Stimulated activated CD8-positive, alpha-beta memory T cell treated with anti-CD3 and anti-CD28 coated beads, Interleukin-7, amount 100 ng/mL, for 24 hours (primary cell): ENCODE data around the gene GRIA3.
"Not testable (repeated sequence)": the region's sequence is repeated elsewhere in the genome, so short reads cannot be mapped to it uniquely, and the experiment has no call there.

ENCODE experiments used
- DNase-seq: peaks from one replicate; pipeline ENCODE4 v3.0.0-alpha.2; 2020; ENCODE audit warnings: low read depth

GRIA3 gene

DNA sequence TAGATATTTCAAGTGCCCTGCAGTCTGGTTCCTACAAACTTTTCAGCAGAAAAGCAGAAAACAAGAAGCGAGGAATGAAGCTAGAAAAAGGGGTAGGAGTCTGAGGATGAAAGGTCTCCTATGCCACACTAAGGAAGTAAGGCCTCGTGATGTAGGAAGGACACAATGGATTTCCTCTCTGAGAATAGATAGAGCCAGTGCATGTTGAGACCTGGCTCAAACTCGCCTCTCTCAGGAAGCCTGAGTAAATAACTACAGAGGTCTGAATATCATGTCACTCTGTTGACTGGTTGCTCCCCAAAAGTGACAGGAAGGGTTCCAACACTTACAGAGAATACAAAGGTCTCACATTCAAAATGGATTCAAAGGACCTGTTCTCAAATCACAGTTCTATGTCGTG is 93.3 kb downstream of the GRIA3 start:
- no peak for DNase-seq

DNA sequence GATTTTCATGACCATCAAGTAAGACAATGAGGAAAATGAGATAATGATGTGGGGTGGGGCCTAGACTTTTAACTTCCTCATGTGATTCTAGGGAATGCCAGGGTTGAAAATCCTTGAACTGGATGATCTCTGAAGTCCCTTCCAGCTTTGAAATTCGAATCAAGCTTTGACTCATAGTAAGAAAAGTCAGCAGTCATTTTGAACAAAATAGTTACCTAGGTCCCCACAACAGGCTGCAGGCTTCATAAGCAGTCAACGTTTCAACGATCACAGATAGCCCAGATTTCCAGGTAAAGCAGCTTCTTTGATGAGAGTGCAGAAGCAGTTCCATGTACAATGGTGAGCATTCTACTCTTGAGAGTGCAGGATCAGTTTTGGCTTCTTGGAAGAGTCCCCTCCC is 93.7 kb downstream of the GRIA3 start:
- DNase-seq, result no peak

DNA sequence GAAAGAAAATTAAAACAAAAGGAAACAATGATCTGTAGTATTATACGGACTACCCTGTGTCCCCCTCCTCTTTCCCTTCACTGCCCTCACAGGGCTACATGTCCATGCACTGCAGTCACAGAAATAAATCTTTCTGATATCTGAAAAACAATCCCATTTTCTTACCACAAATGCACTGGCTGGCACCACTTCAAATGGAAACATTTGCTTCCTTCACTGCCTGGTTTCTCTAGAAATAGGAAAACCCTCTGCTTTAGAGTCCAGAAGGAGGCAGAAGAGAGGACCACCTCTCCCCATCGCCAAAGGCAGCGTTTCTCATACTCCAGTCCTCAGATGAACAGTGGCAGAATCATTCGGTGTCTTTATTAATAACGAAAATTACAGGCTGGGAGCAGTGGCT is 98.2 kb downstream of the GRIA3 start:
- DNase-seq, result no peak

DNA sequence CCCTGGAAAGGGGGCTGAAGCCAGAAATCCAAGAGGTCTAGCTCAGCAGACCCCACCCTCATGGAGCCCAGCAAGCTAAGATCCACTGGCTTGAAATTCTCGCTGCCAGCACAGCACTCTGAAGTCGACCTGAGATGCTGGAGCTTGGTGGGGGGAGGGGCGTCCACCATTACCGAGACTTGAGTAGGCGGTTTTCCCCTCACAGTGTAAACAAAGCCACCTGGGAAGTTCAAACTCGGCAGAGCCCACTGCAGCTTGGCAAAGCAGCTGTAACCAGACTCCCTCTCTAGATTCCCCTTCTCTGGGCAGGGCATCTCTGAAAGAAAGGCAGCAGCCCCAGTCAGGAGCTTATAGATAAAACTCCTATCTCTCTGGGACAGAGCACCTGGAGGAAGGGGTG is 99.3 kb downstream of the GRIA3 start:
- not testable (repeated sequence) for DNase-seq

- DNase-seq, result no peak
Measured at GRCh38 chrX:123291623-123292022, 107.5 kb downstream of the GRIA3 start.

GRCh38 chrX:123298026-123298425 is 113.9 kb downstream of the GRIA3 start:
- DNase-seq, result no peak

DNA sequence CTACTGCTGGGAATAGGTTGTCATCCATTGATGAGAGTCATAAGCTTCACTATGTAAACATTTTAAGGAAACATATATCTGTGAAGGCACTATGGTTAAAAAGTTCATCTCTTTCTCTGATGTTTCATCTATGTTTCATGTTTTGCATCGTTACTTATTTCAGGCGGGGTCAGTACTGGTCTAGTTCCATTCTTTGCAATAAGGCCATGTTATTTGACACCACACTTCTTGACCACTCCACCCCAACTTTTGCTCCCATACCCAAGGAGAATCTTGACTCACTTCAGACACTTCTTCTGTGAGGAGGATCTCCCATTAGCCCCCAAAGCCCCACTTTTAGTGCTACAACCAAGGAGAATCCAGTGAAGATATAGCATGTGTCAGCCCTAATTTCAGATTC is 119.4 kb downstream of the GRIA3 start:
- DNase-seq, result no peak

DNA sequence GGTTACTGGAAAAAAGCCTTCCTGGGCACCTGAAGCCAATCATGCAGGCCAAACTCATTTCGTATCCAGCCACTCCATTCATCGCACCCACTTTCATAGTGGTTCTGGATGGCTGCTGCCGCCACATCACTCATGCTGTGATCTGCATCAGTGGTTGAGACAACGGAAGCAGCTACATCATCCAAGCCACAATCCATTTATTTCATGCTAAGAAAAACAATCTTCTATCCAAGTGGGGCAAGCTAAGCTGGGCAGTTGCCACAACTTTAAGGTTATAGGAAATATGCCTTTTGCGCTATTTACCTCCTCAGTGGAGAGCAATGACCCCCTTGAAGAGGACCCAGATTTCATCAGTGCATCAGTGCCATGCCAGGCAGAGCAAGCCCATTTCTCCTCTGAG is 124.6 kb downstream of the GRIA3 start:
- DNase-seq, result no peak

DNA sequence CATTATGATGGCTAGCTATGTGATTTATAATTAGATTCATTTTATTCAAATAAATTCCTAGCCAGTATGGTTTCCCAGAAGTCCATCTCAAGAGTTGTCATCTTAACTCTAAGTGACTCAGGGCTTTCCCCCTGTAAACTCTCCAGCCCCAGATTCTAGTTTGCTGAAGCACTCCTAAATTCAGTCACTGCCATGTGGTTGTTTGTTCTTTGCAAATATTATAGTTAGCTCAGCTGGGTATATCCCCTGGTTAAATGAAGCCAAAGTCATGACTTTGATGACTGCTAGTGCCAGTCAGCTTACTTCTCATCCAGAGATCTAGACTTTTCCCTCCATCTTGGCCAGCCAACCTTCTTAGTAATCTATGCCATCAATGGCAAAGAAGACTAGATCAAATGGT is 126.0 kb downstream of the GRIA3 start:
- DNase-seq, result no peak

- DNase-seq, result no peak
Measured at GRCh38 chrX:123311486-123311885, 127.4 kb downstream of the GRIA3 start.

GRCh38 chrX:123313486-123313885 is 129.4 kb downstream of the GRIA3 start:
- no peak for DNase-seq

GRCh38 chrX:123320622-123321021 is 136.5 kb downstream of the GRIA3 start:
- DNase-seq, result no peak

DNA sequence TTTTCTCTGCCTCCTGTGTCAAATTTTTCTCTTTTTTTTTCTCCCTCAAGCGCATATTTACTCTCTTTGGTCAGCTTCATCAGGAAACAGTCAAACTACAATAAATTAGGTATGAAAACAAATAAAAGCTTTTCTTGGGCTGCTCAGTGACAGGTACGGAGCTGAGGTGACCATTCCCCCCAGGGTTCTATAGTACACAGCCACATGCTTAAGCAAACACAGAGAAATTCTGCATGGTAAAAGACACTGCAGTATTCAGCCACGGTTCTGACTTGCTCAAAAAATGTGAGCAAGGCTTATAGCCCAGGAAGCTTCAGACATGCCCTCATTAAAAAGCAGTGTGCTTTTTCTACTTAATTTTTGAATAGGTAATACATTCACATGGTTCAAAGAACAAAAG is 138.5 kb downstream of the GRIA3 start:
- no peak for DNase-seq

DNA sequence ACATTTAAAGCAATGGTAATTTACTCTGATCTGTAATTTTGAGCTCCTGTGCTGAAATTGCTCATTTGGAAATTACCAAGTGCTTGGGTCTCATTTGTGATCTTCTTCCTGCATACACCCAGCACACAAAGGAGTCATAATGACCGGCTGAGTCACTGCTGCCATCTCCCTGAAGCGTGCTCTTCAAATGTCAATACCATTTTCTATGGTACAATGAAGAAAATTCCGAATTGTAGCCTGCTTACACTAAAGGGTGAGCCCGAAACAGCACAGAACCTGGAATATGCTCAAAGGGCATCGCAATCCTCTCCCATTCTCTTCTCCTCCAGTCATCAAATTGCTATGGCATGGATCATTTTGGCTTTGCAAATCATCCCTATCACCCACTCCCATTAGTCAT is 140.5 kb downstream of the GRIA3 start:
- no peak for DNase-seq

DNA sequence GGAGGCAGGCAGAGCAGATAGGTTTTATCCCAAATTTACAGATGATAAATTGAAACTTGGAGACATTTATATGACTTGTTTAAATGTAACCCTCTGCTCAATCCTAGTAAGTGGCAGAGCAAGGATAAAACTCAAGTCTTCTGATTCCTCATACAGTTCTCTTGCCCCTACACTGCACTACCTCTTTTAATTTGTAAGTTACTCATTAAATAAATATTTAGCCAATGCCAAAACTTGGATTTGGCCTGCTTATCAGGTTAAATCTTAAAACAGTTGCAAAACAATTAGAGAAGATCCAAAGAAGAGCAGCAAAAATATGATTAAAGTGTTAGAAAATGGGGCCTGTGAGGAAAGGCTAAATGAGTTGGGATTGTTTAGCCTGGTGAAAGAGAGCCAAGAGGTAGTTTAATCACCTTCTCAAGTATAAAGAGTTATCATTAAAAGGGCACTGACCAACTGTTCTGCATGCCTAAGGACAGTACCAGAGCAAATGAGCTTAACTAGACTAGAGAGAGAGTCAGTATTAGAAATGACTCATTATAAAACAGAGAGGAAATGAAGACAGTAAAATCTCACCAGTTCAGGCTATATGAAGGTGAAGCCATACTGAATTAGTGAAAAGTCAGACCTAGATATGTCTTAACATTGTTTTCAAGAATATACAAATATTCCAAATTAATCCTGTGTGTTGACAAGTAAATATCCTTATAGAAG is 146.3 kb downstream of the GRIA3 start:
- no peak for DNase-seq

DNA sequence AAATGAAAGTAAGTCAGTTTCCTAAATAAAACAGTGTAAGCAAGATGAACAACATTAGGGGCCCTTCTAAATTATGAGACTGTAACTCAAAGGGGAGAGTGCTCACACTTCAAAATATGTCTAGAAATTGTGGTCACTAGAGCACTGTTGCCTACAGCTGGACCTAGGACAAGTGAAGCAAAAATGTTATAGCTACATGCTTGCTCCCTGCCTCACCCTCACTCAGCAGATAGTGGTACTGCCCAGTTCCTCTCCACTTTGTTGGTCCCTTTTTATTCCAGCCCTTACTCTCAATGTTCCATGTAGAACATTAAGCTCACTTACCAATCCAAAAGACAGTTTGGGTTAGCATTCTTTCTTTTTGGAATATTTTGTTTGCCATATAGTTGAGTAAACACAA is 147.3 kb downstream of the GRIA3 start:
- DNase-seq, result no peak

GRCh38 chrX:123331859-123332258 is 147.8 kb downstream of the GRIA3 start:
- no peak for DNase-seq

- DNase-seq, result no peak
Measured at GRCh38 chrX:123336666-123337065, 152.6 kb downstream of the GRIA3 start.

DNA sequence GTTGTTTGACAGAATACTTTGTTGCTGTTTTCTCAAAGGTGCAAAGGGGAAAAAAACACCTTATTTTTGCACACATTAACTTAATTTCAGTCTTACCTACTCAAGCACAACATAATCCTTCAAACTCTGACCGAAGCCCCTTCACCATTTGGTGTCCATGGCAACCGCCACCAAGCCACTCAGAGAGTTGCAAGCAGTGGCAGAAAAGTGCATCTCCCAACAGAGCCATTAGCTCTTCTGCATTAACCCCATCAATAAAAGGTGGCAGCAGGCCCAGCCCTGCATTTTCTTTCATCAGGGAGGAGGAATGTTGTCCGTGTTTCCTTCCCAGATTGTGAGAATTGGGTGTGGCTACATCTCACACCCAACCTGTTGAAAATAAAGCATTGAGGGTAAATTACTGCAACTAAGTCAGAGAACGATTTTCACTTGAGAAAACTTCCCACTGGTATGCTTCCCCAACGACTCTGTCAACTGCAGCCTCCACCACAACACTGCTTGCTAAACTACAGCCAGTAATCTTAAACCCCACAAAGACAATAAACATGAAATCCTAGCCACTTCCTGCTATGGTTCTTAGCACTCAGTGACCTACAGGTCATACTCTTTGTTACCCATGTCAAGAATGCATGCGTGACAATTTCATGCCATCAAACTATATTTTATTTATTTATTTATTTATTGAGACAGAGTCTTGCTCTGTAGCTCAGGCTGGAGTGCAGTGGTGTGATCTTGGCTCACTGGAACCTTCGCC is 154.0 kb downstream of the GRIA3 start:
- no peak for DNase-seq

DNA sequence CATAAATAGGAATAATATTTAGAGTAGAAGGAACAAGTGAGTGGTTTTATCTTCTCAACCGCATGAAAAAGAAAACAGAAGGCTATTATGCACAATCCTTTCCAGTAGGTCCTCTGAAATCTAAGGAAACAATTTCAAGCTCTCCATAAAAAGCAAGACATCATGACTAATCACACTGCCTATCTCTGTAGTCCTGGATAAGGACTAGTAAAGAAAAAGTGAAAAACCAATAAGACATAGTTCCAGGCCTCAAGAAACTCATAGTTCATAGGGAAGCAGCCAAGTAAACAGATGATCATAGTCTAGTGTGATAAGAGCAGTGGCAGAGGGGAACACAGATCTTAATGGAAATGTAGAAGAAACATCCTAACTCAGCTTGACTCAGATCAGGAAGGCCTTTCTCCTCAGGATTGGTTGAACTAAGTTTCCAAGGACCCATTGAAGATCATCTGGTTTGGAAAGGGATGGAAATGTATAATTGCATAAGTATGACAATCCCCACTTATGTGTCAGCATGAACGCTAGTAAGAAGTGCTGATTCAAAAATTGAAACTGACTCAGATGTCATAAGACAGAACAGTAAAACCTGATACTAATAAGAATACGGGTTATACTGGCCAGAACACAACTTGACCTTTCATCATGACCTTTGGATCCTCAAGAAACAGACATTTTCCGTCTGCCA is 155.3 kb downstream of the GRIA3 start:
- DNase-seq, result no peak

- no peak for DNase-seq
Measured at GRCh38 chrX:123340696-123341095, 156.6 kb downstream of the GRIA3 start.

GRCh38 chrX:123348468-123348867 is 164.4 kb downstream of the GRIA3 start:
- no peak for DNase-seq

- no peak for DNase-seq
Measured at GRCh38 chrX:123350226-123350625, 166.1 kb downstream of the GRIA3 start.
